Brain microvascular endothelial cell (primary cell): ENCODE results near the gene KISS1.

Source experiments
- DNase-seq: peaks from one replicate; pipeline ENCODE4 v3.0.0-alpha.2; 2020
- H3K27ac ChIP-seq: fragments of 250-450 bp; sonication (Bioruptor Pico); 2 replicates; pipeline ENCODE4 v1.5.1; 2020; ENCODE audit warnings: mild to moderate bottlenecking, moderate library complexity
- H3K27me3 ChIP-seq: fragments of 250-450 bp; sonication (Bioruptor Pico); replicated peaks from 2 replicates; pipeline ENCODE4 v1.5.1; 2020; ENCODE audit warnings: mild to moderate bottlenecking
- H3K36me3 ChIP-seq: fragments of 250-450 bp; sonication (Bioruptor Pico); replicated peaks from 2 replicates; pipeline ENCODE4 v1.5.1; 2020; ENCODE audit warnings: mild to moderate bottlenecking
- H3K4me3 ChIP-seq: 2 replicates; pipeline ENCODE4 v1.5.1; 2011; ENCODE audit warnings: low read depth, mild to moderate bottlenecking, control low read depth, low read length, moderate library complexity
- CTCF ChIP-seq: IDR thresholded peaks from 2 replicates; pipeline ENCODE4 v1.5.1; 2011; ENCODE audit warnings: low read depth, mild to moderate bottlenecking, moderate library complexity, low read length, control low read depth, inconsistent platforms; ENCODE audit errors: missing control alignments
- in situ Hi-C: cut with HindIII; loops from 2 replicates; pipeline ENCODE4 v1.10.0; 2017; ENCODE audit warnings: low sequenced_read_pairs, low pct_ligation_motif_present

The KISS1 gene

GRCh38 chr1:204147406-204148383, 48.6 kb downstream of the KISS1 start:
- no peak for TF ChIP-seq CTCF
- no peak for DNase-seq
- in situ Hi-C loops = loop anchor here (25.0 kb wide), 1 partner anchor 285 kb away; the partner anchor contains the start of gene SNRPE
- Histone ChIP-seq H3K27me3 (no peaks in the 10 kb centered on the region), H3K36me3 (no peaks in the 10 kb centered on the region), H3K27ac (no peak overlapping the region), H3K4me3 (no peak overlapping the region)

GRCh38 chr1:204146965-204147364, 49.3 kb downstream of the KISS1 start:
- H3K27me3 ChIP-seq = no peaks in the 10 kb centered on the region
- in situ Hi-C loops = loop anchor here (25.0 kb wide), 1 partner anchor 285 kb away; the partner anchor contains the start of gene SNRPE
- H3K27ac ChIP-seq = no peak overlapping the region
- TF ChIP-seq CTCF = no peak
- H3K4me3 ChIP-seq = no peak overlapping the region
- DNase-seq = no peak
- H3K36me3 ChIP-seq = no peaks in the 10 kb centered on the region

GRCh38 chr1:204146309-204146708, 50.0 kb downstream of the KISS1 start:
- no peak for DNase-seq
- Histone ChIP-seq H3K36me3 (no peaks in the 10 kb centered on the region), H3K27ac (no peak overlapping the region), H3K27me3 (no peaks in the 10 kb centered on the region), H3K4me3 (no peak overlapping the region)
- in situ Hi-C loops = loop anchor here (25.0 kb wide), 1 partner anchor 284 kb away; the partner anchor contains the start of gene SNRPE
- no peak for TF ChIP-seq CTCF

- Histone ChIP-seq H3K36me3 (no peaks in the 10 kb centered on the region), H3K27ac (no peak overlapping the region), H3K27me3 (no peaks in the 10 kb centered on the region), H3K4me3 (no peak overlapping the region)
- DNase-seq = no peak
- no peak for TF ChIP-seq CTCF
- in situ Hi-C loops = loop anchor here (25.0 kb wide), 1 partner anchor 283 kb away; the partner anchor contains the start of gene SNRPE
Observed at GRCh38 chr1:204145033-204145504, 51.2 kb downstream of the KISS1 start.

- in situ Hi-C loops = loop anchor here (25.0 kb wide), 1 partner anchor 281 kb away; the partner anchor contains the start of gene SNRPE
- no peak overlapping the region for H3K27ac ChIP-seq
- DNase-seq = no peak
- TF ChIP-seq CTCF = no peak
- H3K36me3 ChIP-seq = no peaks in the 10 kb centered on the region
- H3K27me3 ChIP-seq = no peaks in the 10 kb centered on the region
- no peak overlapping the region for H3K4me3 ChIP-seq
Observed at GRCh38 chr1:204143276-204144041, 52.8 kb downstream of the KISS1 start.
